H1 (cell line): ENCODE data around the gene ESR1.

Experiments used
- ASH2L ChIP-seq: fragments of 200-600, 300-600 bp; sonication (generic); IDR thresholded peaks from one replicate; pipeline ENCODE4 v1.7.1; 2017; ENCODE audit warnings: low read length
- ATF2 ChIP-seq: IDR thresholded peaks from 2 replicates; pipeline ENCODE4 v1.6.1; 2012; ENCODE audit warnings: low read length, inconsistent platforms
- BRCA1 ChIP-seq: IDR thresholded peaks from 2 replicates; pipeline ENCODE4 v1.6.1; 2012; ENCODE audit warnings: low read depth, low read length, improper control_type of control experiment
- CTCF ChIP-seq, 3 experiments: IDR thresholded peaks; 1 replicate in 2 of 3; 2 replicates in 1 of 3; pipeline versions ENCODE4 v1.5.1 to v1.6.1; 2011; ENCODE audit warnings: low read length in 3 of 3, mild to moderate bottlenecking in 3 of 3, inconsistent platforms in 2 of 3, low read depth in 1 of 3, moderate library complexity in 1 of 3; ENCODE audit not compliant: insufficient read depth in 1 of 3; ENCODE audit errors: control extremely low read depth in 1 of 3
- EGR1 ChIP-seq: IDR thresholded peaks from 2 replicates; pipeline ENCODE4 v1.6.1; 2011; ENCODE audit warnings: low read depth, low read length, borderline replicate concordance
- EZH2 ChIP-seq: fragments of 200-600 bp; sonication (generic); IDR thresholded peaks from 2 replicates; pipeline ENCODE4 v1.7.1; 2012; ENCODE audit warnings: low read depth, mild to moderate bottlenecking, moderate library complexity, low read length, inconsistent platforms; ENCODE audit not compliant: severe bottlenecking
- GTF2F1 ChIP-seq: IDR thresholded peaks from 2 replicates; pipeline ENCODE4 v1.6.1; 2012; ENCODE audit warnings: low read depth, low read length, improper control_type of control experiment, borderline replicate concordance
- POLR2A ChIP-seq, 2 experiments: IDR thresholded peaks; 1 replicate in 1 of 2; 2 replicates in 1 of 2; pipeline ENCODE4 v1.6.1; 2011; ENCODE audit warnings: low read depth in 2 of 2, low read length in 2 of 2, mild to moderate bottlenecking in 2 of 2; ENCODE audit errors: control extremely low read depth in 1 of 2
- POLR2AphosphoS5 ChIP-seq: IDR thresholded peaks from 2 replicates; pipeline ENCODE4 v1.6.1; 2011; ENCODE audit warnings: low read depth, low read length
- RFX5 ChIP-seq: IDR thresholded peaks from 2 replicates; pipeline ENCODE4 v1.6.1; 2011; ENCODE audit warnings: low read depth, low read length, improper control_type of control experiment, borderline replicate concordance
- SP2 ChIP-seq: IDR thresholded peaks from 2 replicates; pipeline ENCODE4 v1.6.1; 2012; ENCODE audit warnings: mild to moderate bottlenecking, low read length, inconsistent platforms
- TAF1 ChIP-seq: IDR thresholded peaks from 2 replicates; pipeline ENCODE4 v1.6.1; 2011; ENCODE audit warnings: mild to moderate bottlenecking, low read depth, low read length
- TCF12 ChIP-seq: IDR thresholded peaks from 2 replicates; pipeline ENCODE4 v1.6.1; 2011; ENCODE audit warnings: low read depth, mild to moderate bottlenecking, low read length
- YY1 ChIP-seq: IDR thresholded peaks from 2 replicates; pipeline ENCODE4 v1.6.1; 2011; ENCODE audit warnings: low read depth, mild to moderate bottlenecking, low read length

- TF ChIP-seq CTCF (IDR thresholded peaks at IDR 0.05; ENCODE audit: control extremely low read depth in 1 of 3, insufficient read depth in 1 of 3, low read depth in 1 of 3, low read length in 3 of 3), result no peak
- TF ChIP-seq RFX5, result no peak
- TF ChIP-seq SP2, result no peak
- no peak for TF ChIP-seq GTF2F1
- no peak for TF ChIP-seq POLR2A (IDR thresholded peaks at IDR 0.05; ENCODE audit: control extremely low read depth in 1 of 2, low read depth in 2 of 2, low read length in 2 of 2)
- TF ChIP-seq ATF2, result no peak
- no peak for TF ChIP-seq BRCA1
- no peak for TF ChIP-seq EGR1
- no peak for TF ChIP-seq ASH2L
- TF ChIP-seq TAF1, result no peak
- no peak for TF ChIP-seq EZH2
- TF ChIP-seq POLR2AphosphoS5, result no peak
- TF ChIP-seq TCF12, result no peak
- no peak for TF ChIP-seq YY1
Measured at GRCh38 chr6:151813858-151814257, 6.4 kb downstream of the ESR1 start.
